Endothelial cell of umbilical vein (primary cell): Measurements from ENCODE around the gene NOXA1. TPM values are rescaled to one million over a fixed set of nuclear protein-coding genes. Genes with fewer than 3 reads are reported as not detected.
"Not testable (repeated sequence)": the region's sequence is repeated elsewhere in the genome, so short reads cannot be mapped to it uniquely, and the experiment has no call there.

ENCODE experiments used
- BruUV-seq: library from RNA; stranded (reverse); fragments of 400-500 nt; replicated peaks from 2 replicates; lab custom pipeline; 2021; lab: Mats Ljungman, UMichigan
- CTCF ChIA-PET: fragments of 300-600, 350-600 bp; sonication (Branson Sonifier 250); formaldehyde crosslinking; loops from one replicate; lab custom pipeline; 2021; ENCODE audit warnings: antibody characterized with exemption, inconsistent platforms; lab: Charles Lee
- POLR2A ChIA-PET: fragments of 300-600, 350-600 bp; sonication (Branson Sonifier 250); formaldehyde crosslinking; loops from one replicate; lab custom pipeline; 2021; ENCODE audit warnings: antibody characterized with exemption, inconsistent platforms; lab: Charles Lee
- DNase-seq: peaks from one replicate; pipeline ENCODE4 v3.0.0-alpha.2; 2011; ENCODE audit warnings: low read depth, low spot score
- FAIRE-seq: peaks from 2 replicates; lab custom pipeline; 2011; peaks lifted over from hg19 to GRCh38; lab: Jason Lieb, UNC
- H2AFZ ChIP-seq: 2 replicates; pipeline ENCODE4 v1.6.0; 2012; ENCODE audit warnings: low read depth, low read length, control low read depth, inconsistent platforms
- H3K27ac ChIP-seq: 2 replicates; pipeline ENCODE4 v1.5.1; 2011; ENCODE audit warnings: low read depth, mild to moderate bottlenecking, control low read depth, low read length, moderate library complexity; ENCODE audit not compliant: insufficient read depth
- H3K27me3 ChIP-seq, 2 experiments: 2 replicates each; pipeline versions ENCODE4 v1.6.0 to v1.6.1; 2011; ENCODE audit warnings: low read length in 2 of 2, mixed read lengths in 1 of 2; ENCODE audit not compliant: control insufficient read depth in 2 of 2, insufficient read depth in 2 of 2
- H3K36me3 ChIP-seq, 2 experiments: 2 replicates in 1 of 2; 3 replicates in 1 of 2; pipeline ENCODE4 v1.5.1; 2011; ENCODE audit warnings: low read length in 2 of 2, mild to moderate bottlenecking in 1 of 2, moderate library complexity in 1 of 2; ENCODE audit not compliant: control insufficient read depth in 2 of 2, insufficient read depth in 2 of 2; ENCODE audit errors: extremely low read depth in 1 of 2
- H3K4me1 ChIP-seq: 3 replicates; pipeline ENCODE4 v1.5.1; 2011; ENCODE audit warnings: mild to moderate bottlenecking, low read length; ENCODE audit not compliant: control insufficient read depth, insufficient read depth; ENCODE audit errors: extremely low read depth
- H3K4me2 ChIP-seq: 2 replicates; pipeline ENCODE4 v1.6.1; 2011; ENCODE audit warnings: low read length, control low read depth, mixed read lengths; ENCODE audit not compliant: insufficient read depth
- H3K4me3 ChIP-seq, 3 experiments: fragments of 200-600 bp in 1 of 3; sonication (generic), shearing (Covaris generic) in 1 of 3; replicated peaks in 1 of 3; 2 replicates each; pipeline ENCODE4 v1.5.1; 2011 to 2016; ENCODE audit warnings: control low read depth in 3 of 3, low read length in 3 of 3, mild to moderate bottlenecking in 2 of 3, inconsistent platforms in 1 of 3, low read depth in 1 of 3, moderate library complexity in 1 of 3; ENCODE audit not compliant: insufficient read depth in 1 of 3
- H3K79me2 ChIP-seq: 2 replicates; pipeline ENCODE4 v1.6.0; 2012; ENCODE audit warnings: low read length, inconsistent platforms; ENCODE audit not compliant: control insufficient read depth, insufficient read depth
- H3K9ac ChIP-seq: replicated peaks from 2 replicates; pipeline ENCODE3; 2011; ENCODE audit warnings: low read length, control low read depth; ENCODE audit not compliant: insufficient read depth; ENCODE audit errors: extremely low read depth
- H3K9me1 ChIP-seq: replicated peaks from 3 replicates; pipeline ENCODE4 v1.6.0; 2011; ENCODE audit warnings: mild to moderate bottlenecking, low read length; ENCODE audit not compliant: control insufficient read depth, insufficient read depth; ENCODE audit errors: extremely low read depth
- H3K9me3 ChIP-seq: replicated peaks from 2 replicates; pipeline ENCODE4 v1.5.1; 2012; ENCODE audit warnings: low read length, inconsistent platforms; ENCODE audit not compliant: control insufficient read depth, insufficient read depth
- H4K20me1 ChIP-seq: replicated peaks from 2 replicates; pipeline ENCODE3; 2011; ENCODE audit warnings: mild to moderate bottlenecking, low read length; ENCODE audit not compliant: control insufficient read depth, insufficient read depth; ENCODE audit errors: extremely low read depth
- EZH2 ChIP-seq: IDR thresholded peaks from 2 replicates; pipeline ENCODE4 v1.6.1; 2012; ENCODE audit warnings: borderline replicate concordance, low read depth, mild to moderate bottlenecking, moderate library complexity, low read length, inconsistent platforms; ENCODE audit not compliant: severe bottlenecking
- FOS ChIP-seq: IDR thresholded peaks from 2 replicates; pipeline ENCODE4 v1.6.1; 2011; ENCODE audit warnings: mild to moderate bottlenecking, low read length, moderate library complexity, borderline replicate concordance; ENCODE audit not compliant: insufficient read depth
- JUN ChIP-seq: IDR thresholded peaks from 2 replicates; pipeline ENCODE4 v1.6.1; 2011; ENCODE audit warnings: borderline replicate concordance, low read depth; ENCODE audit not compliant: insufficient read length, insufficient read depth
- MYC ChIP-seq: IDR thresholded peaks from one replicate; pipeline ENCODE4 v1.6.1; 2011; ENCODE audit warnings: mild to moderate bottlenecking, low read depth, low read length
- POLR2AphosphoS5 ChIP-seq: IDR thresholded peaks from 2 replicates; pipeline ENCODE4 v1.6.1; 2012; ENCODE audit warnings: low read depth, mild to moderate bottlenecking, control low read depth, low read length, moderate library complexity; ENCODE audit not compliant: insufficient read depth
- dilution Hi-C: fragments of 300-500 bp; cut with MboI; formaldehyde crosslinking; loops from one replicate; pipeline ENCODE4 v1.15.0; 2019; ENCODE audit warnings: low sequenced_read_pairs; ENCODE audit not compliant: extremely low pct_ligation_motif_present
- intact Hi-C: fragments of 100-400 bp; cut with micrococcal nuclease; formaldehyde crosslinking; loops from one replicate; pipeline ENCODE4 v1.10.0; 2022
- polyA plus RNA-seq, 4 experiments: library from polyadenylated mRNA; depleted of rRNA in 3 of 4; stranded (reverse) in 3 of 4; unstranded in 1 of 4; fragments of >200 nt; gene quantifications; 2 replicates each; pipeline versions ENCODE4 v1.2.1 to v1.2.3, GENCODE V29; 2011 to 2012; ENCODE audit warnings: missing spikeins in 1 of 4
- total RNA-seq: library from RNA; stranded (reverse); gene quantifications from 2 replicates; pipeline ENCODE4 v1.2.3, GENCODE V29; 2021

Gene NOXA1
- total and polyA plus RNA-seq, 2 donors (not counting 3 experiments of a cell fraction or from before 2014, with no cell fraction given): 0.40 to 0.91 TPM

DNA sequence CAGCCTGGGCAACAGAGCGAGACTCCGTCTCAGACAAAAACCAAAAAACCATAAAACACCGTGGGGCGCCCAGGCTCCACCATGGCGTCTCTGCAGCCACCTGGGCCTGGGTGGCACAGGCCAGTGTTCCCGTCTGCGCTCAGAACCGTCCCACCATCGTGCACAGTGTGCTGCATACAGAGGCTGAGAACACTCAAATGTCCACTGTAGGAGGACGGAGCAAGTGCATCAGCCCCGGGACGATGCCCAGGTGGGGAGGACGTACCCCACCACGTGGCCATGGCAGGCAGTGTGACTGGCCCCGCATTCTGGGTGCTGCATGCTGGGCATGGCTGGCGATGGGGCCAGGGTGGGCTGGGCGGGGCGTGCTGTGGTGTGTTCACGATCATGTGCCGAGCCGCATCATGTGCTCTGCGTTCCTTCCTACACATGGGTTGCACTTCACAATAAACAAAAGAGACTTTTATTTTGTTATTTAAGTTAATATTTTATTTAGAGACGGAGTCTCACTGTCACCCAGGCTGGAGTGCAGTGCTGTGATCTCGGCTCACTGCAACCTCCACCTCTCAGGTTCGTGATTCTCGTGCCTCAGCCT, 38.0 kb upstream of the NOXA1 start:
- TF ChIP-seq FOS (no peak), POLR2AphosphoS5 (no peak), EZH2 (no peak), JUN (no peak), MYC (no peak)
- no peaks in the 10 kb centered on the region for H3K9me1 ChIP-seq
- dilution Hi-C loops (no loop called here), intact Hi-C loops (loop anchor here (5.0 kb wide), 1 partner anchor 33 kb away; no protein-coding TSS in a partner anchor)
- ChIA-PET POLR2A (no interaction called here), CTCF (interaction anchor here (1.0 kb wide), 1 partner anchor 12 kb away, joined by 3 read pairs; no protein-coding TSS in a partner anchor)
- no peak overlapping the region for H3K4me3 ChIP-seq
- no peak overlapping the region for H3K27ac ChIP-seq
- H3K9ac ChIP-seq: no peak overlapping the region
- DNase-seq (no peak), FAIRE-seq (no peak)
- H3K9me3 ChIP-seq: no peaks in the 10 kb centered on the region
- no peaks in the 10 kb centered on the region for H4K20me1 ChIP-seq
- H3K4me1 ChIP-seq: peaks cover 13% of the 10 kb centered on the region
- H2AFZ ChIP-seq: no peak overlapping the region
- no TSS peak for BruUV-seq
- H3K79me2 ChIP-seq: no peaks in the 10 kb centered on the region
- no peak overlapping the region for H3K4me2 ChIP-seq
- H3K27me3 ChIP-seq: no peaks in the 10 kb centered on the region
- no peaks in the 10 kb centered on the region for H3K36me3 ChIP-seq

DNA sequence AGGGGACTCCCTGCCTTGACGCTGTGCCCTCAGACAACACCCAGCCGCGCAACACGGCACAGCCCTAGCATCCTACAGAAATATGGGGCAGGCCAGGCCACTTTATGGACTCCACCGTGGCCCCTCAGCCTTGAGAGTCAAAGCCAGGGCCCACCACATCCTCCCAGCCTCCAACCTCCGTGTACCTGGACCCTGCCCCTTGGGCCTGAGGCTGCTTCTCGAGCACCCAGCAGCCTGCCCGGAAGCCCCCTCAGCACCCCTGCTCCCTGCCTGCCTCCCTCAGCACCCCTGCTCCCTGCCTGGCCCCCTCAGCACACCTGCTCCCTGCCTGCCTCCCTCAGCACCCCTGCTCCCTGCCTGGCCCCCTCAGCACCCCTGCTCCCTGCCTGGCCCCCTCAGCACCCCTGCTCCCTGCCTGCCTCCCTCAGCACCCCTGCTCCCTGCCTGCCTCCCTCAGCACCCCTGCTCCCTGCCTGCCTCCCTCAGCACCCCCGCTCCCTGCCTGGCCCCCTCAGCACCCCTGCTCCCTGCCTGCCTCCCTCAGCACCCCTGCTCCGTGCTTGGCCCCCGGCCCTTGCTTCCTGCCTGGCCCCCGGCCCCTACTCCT, 36.6 kb upstream of the NOXA1 start:
- H4K20me1 ChIP-seq, DNase-seq, H3K9me3 ChIP-seq, H3K4me3 ChIP-seq, BruUV-seq, dilution Hi-C loops, H3K36me3 ChIP-seq, H3K4me2 ChIP-seq, H3K79me2 ChIP-seq, H2AFZ ChIP-seq, FAIRE-seq, H3K27me3 ChIP-seq, H3K9me1 ChIP-seq: not testable (repeated sequence)
- H3K27ac ChIP-seq: peak overlapping the region; percentile 81
- ChIA-PET CTCF (interaction anchor here (1.0 to 1.9 kb wide), 3 partner anchors 10 to 85 kb away, joined by 3 to 9 read pairs (median 4); partner anchors contain the start of gene NRARP), POLR2A (interaction anchor here (1.1 kb wide), 1 partner anchor 84 kb away, joined by 4 read pairs; the partner anchor contains the start of gene NRARP)
- peak overlapping the region; percentile 49 for H3K9ac ChIP-seq
- intact Hi-C loops: loop anchor here (5.0 kb wide), 1 partner anchor 34 kb away; no protein-coding TSS in a partner anchor
- peaks cover 13% of the 10 kb centered on the region for H3K4me1 ChIP-seq
